HS-27A (cell line): ENCODE results near the gene RGSL1.

ENCODE experiments used
- DNase-seq: peaks from one replicate; pipeline ENCODE4 v3.0.0-alpha.2; 2012; ENCODE audit warnings: low read depth, missing footprints

Gene RGSL1

GRCh38 chr1:182450087-182450486 lies at the start of gene RGSL1:
Gene RGSL1 (plus strand): TSS chr1:182450146. CDS start chr1:182450166, 20 bp downstream.
- DNase-seq = no peak

DNA sequence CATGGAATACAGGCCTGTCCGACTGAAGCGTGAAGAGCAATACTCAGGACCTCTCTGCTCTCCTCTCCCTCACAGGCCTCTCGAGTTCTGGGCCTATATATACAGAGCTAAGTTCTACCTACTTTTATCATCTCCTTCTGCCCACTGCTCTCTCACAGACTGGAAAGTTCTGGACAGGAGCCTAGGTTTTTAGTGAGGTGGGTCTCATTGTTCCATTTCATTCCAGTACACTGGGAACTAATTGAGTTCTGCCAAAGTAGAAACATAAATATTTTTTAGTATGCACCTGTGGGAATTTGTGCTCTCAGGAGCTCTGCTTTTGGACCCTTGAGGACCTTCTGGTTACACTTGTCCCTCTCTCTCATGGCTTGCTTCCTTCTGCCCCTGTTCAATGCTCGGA lies 49.4 kb upstream of the RGSL1 start, which contains the start of gene TEDDM1:
TEDDM1 (minus strand) TSS at position 101 of the 400 bp plus-strand sequence. CDS start 182 bp downstream, outside the sequence.
- DNase-seq = no peak

- DNase-seq = no peak
These were observed 45.2 kb upstream of the RGSL1 start for GRCh38 chr1:182404781-182405180.

GRCh38 chr1:182405578-182405977 lies 44.4 kb upstream of the RGSL1 start:
- DNase-seq = no peak

DNA sequence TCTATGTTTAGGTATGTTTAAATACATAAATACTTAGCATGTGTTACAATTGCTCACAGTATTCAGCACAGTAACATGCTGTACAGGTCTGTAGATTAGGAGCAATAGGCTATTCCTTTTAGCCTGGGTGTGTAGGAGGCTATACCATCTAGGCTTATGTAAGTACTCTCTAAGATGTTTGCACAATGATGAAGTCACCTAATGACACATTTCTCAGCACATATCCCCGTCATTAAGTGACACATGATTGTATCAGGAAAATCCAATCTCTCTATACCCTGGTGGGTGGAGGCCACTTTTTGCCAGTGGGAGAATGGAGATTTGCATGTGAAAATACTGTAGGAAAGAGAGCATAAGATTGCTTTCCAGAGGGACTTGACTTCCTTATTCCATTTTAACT lies 43.9 kb upstream of the RGSL1 start:
- DNase-seq = no peak

- DNase-seq = no peak
These were observed 42.2 kb upstream of the RGSL1 start for GRCh38 chr1:182407724-182408123.

GRCh38 chr1:182408435-182409075 lies 41.4 kb upstream of the RGSL1 start:
- DNase-seq = no peak

DNA sequence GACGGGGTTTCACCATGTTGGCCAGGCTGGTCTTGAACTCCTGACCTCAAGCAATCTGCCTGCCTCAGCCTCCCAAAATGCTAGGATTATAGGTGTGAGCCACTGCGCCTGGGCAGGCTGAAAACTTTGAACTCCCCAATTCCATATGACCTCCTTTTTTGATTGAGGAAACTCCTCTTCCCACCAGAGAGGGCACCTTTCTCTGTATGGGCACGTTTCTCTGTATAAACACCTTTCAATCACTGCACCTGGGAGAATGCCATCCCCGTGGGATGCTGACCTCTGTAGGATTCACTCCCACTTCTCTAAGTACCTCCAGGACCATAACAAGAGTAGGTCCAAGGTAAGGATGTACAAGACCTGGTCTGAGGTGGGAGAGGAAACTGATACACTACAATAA lies 39.8 kb upstream of the RGSL1 start:
- DNase-seq = no peak

DNA sequence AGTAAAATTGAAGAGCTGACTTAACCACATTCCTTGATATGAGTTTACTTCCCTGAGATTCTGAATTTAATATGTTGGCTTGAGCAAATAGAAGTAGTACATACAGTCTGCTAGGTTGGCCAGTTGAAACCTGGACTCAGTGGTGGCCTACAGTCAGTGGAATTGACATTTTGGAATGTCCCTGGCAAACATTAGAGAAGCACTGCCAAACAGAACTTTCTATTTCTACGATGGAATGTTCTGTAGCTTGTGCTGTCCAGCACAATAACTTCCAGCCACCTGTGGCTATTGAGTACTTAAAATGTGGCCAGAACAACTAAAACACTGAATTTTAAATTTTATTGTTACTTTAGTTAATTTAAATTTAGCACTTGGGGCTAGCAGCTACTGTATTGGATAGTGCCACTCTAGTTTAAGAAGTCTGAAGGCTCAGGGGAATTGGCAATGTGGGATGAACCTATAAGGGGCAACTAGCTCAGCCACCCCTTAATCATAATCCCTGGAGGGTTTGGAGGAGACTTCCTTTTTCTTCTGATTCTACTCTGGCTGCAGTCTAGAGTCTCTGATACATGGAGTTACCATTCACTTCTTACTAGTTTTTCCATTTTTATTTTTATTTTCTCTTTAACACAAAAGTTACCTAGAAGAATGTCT lies 39.2 kb upstream of the RGSL1 start:
- DNase-seq = no peak

DNA sequence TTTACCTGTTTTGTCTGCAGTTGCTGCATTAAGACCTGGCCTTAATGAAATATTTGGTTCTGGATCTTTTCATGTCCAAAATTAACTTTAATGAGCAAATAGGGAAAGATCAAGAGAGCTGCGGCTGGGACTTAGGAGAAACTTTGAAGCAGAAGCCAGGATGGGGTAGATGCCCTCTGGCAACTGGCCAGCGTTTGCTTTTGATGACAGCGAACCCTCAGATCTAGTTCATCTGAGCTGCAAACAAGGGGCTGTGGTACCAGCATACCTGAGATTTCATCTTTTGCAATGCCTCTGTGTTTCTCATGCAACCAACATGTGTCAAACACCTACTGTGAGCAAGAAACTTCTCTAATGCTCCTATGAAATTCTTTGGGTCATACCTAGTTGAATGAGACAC lies 36.5 kb upstream of the RGSL1 start:
- DNase-seq = no peak

DNA sequence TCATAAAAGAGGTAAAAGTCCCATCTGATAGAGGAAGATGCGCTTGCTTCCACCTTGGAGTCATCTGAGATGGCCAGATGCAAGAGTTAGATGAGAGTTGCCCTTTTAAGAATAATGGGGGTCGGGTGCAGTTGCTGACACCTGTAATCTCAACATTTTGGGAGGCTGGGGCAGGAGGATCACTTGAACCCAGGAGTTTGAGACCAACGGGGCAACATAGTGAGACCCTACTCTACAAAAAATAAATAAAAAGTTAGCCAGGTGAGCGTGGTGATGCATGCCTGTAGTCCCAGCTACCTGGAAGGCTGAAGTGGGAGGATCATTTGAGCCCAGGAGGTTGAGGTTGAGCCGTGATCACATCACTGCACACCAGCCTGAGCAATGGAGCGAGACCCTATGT lies 36.0 kb upstream of the RGSL1 start:
- no peak for DNase-seq

- no peak for DNase-seq
These were observed 34.2 kb upstream of the RGSL1 start for GRCh38 chr1:182415789-182416188.

DNA sequence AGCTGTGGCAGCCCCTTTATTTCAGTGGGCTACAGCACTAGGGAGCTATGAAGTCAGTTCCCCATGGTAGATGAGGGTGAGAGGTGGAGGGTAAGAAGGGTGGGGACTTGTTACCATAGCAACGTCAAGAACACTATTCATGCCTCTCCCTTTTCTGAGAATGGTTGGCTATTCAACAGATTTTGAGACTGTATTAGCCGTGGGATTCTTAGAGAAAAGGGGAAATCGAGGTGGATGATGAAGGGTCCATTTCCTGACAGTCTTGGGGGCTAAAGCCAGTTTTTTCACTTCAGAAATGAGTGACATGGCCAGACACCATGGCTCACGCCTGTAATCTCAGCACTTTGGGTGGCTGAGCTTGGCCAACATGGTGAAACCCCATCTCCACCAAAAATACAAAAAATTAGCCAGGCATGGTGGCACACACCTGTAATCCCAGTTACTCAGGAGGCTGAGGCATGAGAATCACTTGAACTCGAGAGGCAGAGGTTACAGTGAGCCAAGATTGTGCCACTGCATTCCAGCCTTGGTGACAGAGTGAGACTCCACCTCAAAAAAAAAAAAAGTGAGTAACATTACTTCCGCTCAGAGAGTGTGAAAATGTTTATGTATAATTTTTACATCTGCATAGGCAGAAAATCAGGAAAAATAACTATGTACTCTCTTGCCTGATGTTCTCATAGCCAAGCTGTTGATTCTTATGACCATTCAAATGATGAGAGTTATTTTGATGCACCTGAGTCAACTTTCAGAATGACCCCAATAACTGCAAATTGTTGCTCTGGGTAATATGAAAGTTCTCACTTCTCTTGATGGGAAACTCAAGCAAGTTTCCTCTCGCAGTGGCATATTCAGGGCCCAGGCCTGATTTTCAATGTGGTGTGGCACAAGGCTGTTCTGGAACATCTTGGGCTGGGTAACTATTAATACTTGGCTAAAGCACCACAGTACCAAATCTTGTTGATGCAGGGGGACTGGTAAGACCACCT lies 23.2 kb upstream of the RGSL1 start:
- DNase-seq = no peak

DNA sequence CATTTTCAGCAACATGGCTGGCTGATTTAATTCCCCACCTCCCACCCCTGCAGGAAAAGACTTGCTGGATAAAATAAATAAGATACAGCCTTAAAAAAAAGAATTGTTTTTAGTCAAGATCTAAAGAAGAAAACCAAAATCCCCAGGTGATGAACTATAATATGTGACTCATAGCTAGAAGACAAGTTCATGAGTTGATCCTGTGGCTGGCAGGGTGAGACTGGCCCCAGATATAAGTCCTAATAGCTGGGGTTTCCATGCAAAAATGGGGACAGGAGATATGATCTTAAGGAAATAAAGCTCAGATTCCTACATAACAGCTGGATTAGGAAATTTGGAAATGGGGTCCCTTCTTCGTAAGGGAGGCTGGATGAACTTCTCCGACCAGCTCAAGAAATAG lies 21.9 kb upstream of the RGSL1 start:
- DNase-seq = no peak

GRCh38 chr1:182430263-182431068 lies 19.5 kb upstream of the RGSL1 start:
- DNase-seq = no peak

- DNase-seq = no peak
These were observed 18.7 kb upstream of the RGSL1 start for GRCh38 chr1:182431278-182431677.

- no peak for DNase-seq
These were observed 16.4 kb upstream of the RGSL1 start for GRCh38 chr1:182433580-182433979.

DNA sequence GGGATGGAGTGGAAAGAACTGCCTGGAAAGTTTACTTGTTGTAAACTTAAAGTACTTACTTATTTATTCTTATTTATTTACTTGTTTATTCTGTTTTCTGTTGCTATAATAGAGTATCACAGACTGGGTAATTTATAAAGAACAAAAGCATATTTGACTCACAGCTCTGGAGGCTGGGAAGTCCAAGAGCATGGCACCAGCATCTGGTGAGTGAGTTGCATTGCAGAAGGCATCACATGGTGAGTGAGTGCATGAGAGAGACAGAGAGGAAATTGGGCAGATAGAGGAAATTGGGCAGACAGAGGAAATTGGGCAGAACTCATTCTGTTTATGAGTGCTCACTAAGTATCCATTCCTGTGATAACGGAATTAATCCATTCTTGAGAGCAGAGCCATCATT lies 11.6 kb upstream of the RGSL1 start:
- no peak for DNase-seq

DNA sequence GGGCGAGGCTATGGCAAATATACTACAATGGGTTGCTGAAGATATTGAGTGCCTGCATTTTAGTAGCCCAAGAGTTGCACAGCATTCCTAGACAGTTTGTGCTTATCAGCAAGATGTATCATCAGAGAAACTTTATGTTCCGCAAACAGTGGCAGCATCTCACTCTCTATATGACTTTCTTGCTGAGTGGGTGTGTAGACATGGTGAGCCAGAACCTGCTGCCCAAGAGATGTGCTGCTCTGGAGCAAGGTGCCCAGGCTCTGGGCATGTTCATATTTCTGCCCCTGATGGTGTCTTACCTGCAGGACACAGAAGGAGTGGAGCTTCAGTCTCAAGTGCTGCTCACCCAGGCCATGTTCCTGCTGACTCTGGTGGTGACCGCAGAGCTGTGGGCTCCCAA lies 8.2 kb upstream of the RGSL1 start:
- no peak for DNase-seq

DNA sequence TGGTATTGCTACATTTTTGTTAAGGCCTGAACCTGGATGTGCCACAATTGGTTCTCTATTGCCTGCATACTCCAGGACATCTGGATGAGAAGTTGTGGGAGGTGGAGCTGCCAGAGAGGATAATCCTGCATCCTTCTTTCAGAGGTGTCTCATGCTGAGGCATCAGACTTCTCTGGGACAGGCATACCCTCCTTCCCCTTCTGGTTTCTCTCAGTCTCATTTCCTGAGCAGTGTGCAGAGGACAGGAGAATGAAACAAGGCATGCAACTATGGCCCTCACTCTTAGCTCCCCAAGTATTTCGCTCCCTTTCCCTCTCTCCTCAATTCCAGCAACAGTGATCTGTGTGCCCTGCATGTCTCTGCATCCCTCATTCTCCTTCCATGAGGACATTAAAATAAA lies 7.6 kb upstream of the RGSL1 start:
- DNase-seq = no peak

- no peak for DNase-seq
These were observed 5.4 kb upstream of the RGSL1 start for GRCh38 chr1:182444497-182444896.
